SK-N-MC (cell line): Measurements from ENCODE around the gene TOM1L2.

Experiments used
- DNase-seq: peaks from one replicate; pipeline ENCODE4 v3.0.0-alpha.2; 2011; ENCODE audit warnings: low read depth, low spot score
- H3K27ac ChIP-seq: fragments of 200-600 bp; sonication (generic); 2 replicates; pipeline ENCODE4 v1.5.1; 2016; ENCODE audit warnings: mixed run types
- H3K36me3 ChIP-seq: fragments of 200-600 bp; sonication (generic); 2 replicates; pipeline ENCODE4 v1.6.1; 2017; ENCODE audit warnings: antibody characterized with exemption, low read length, mixed read lengths; ENCODE audit not compliant: insufficient read depth
- H3K4me3 ChIP-seq: fragments of 200-600 bp; sonication (generic); 2 replicates; pipeline ENCODE4 v1.5.1; 2016
- H3K9ac ChIP-seq: fragments of 200-600 bp; sonication (generic); 2 replicates; pipeline ENCODE4 v1.8.0; 2017; ENCODE audit warnings: mixed run types, mixed read lengths; ENCODE audit not compliant: insufficient read length
- H3K9me3 ChIP-seq: fragments of 200-600 bp; sonication (generic); 2 replicates; pipeline ENCODE4 v1.6.1; 2017; ENCODE audit warnings: low read depth, mild to moderate bottlenecking, antibody characterized with exemption, low read length, moderate library complexity, mixed read lengths
- EZH2 ChIP-seq: fragments of 200-600 bp; sonication (generic); IDR thresholded peaks from one replicate; pipeline ENCODE4 v1.6.1; 2017; ENCODE audit warnings: antibody characterized with exemption
- FOXP2 ChIP-seq: optimal IDR thresholded peaks from 2 replicates; pipeline ENCODE3; 2011; ENCODE audit warnings: mild to moderate bottlenecking, moderate library complexity; ENCODE audit not compliant: insufficient read depth; ENCODE audit errors: extremely low read length, control extremely low read depth
- POLR2AphosphoS5 ChIP-seq: IDR thresholded peaks from 2 replicates; pipeline ENCODE4 v1.6.1; 2012; ENCODE audit warnings: mild to moderate bottlenecking, low read depth, low read length, borderline replicate concordance

TOM1L2 gene

GRCh38 chr17:17909078-17909477 lies 63.1 kb downstream of the TOM1L2 start:
- Histone ChIP-seq H3K9me3 (no peaks in the 10 kb centered on the region), H3K4me3 (no peak overlapping the region), H3K27ac (no peak overlapping the region), H3K36me3 (no peaks in the 10 kb centered on the region), H3K9ac (no peak overlapping the region)
- no peak for TF ChIP-seq POLR2AphosphoS5
- no peak for TF ChIP-seq FOXP2
- TF ChIP-seq EZH2 = no peak
- DNase-seq = no peak

- no peaks in the 10 kb centered on the region for H3K36me3 ChIP-seq
- DNase-seq = no peak
- no peak overlapping the region for H3K27ac ChIP-seq
- H3K9ac ChIP-seq = no peak overlapping the region
- no peak overlapping the region for H3K4me3 ChIP-seq
- TF ChIP-seq POLR2AphosphoS5 (no peak), EZH2 (no peak), FOXP2 (no peak)
- H3K9me3 ChIP-seq = no peaks in the 10 kb centered on the region
Measured at GRCh38 chr17:17907469-17907868, 64.7 kb downstream of the TOM1L2 start.

GRCh38 chr17:17906418-17907215 lies 65.6 kb downstream of the TOM1L2 start:
- H3K9me3 ChIP-seq = no peaks in the 10 kb centered on the region
- DNase-seq = no peak
- TF ChIP-seq EZH2 (no peak), FOXP2 (no peak), POLR2AphosphoS5 (no peak)
- no peak overlapping the region for H3K27ac ChIP-seq
- H3K9ac ChIP-seq = no peak overlapping the region
- H3K36me3 ChIP-seq = no peaks in the 10 kb centered on the region
- H3K4me3 ChIP-seq = no peak overlapping the region

- DNase-seq = no peak
- H3K27ac ChIP-seq = no peak overlapping the region
- TF ChIP-seq FOXP2 = no peak
- TF ChIP-seq EZH2 = no peak
- no peak for TF ChIP-seq POLR2AphosphoS5
Measured at GRCh38 chr17:17905036-17905320, 67.2 kb downstream of the TOM1L2 start.

GRCh38 chr17:17904166-17905035 lies 67.8 kb downstream of the TOM1L2 start:
- Histone ChIP-seq H3K4me3 (no peak overlapping the region), H3K9ac (no peak overlapping the region), H3K27ac (no peak overlapping the region), H3K36me3 (no peaks in the 10 kb centered on the region), H3K9me3 (no peaks in the 10 kb centered on the region)
- DNase-seq = no peak
- TF ChIP-seq FOXP2 = no peak
- no peak for TF ChIP-seq POLR2AphosphoS5
- no peak for TF ChIP-seq EZH2

More at GRCh38 chr17:17905036-17905320, 67.2 kb downstream of the TOM1L2 start:
- no peak overlapping the region for H3K4me3 ChIP-seq
- H3K9ac ChIP-seq = no peak overlapping the region
- H3K36me3 ChIP-seq = no peaks in the 10 kb centered on the region
- no peaks in the 10 kb centered on the region for H3K9me3 ChIP-seq

- H3K9me3 ChIP-seq = no peaks in the 10 kb centered on the region
- H3K4me3 ChIP-seq = no peak overlapping the region
- no peaks in the 10 kb centered on the region for H3K36me3 ChIP-seq
- no peak for DNase-seq
- H3K27ac ChIP-seq = no peak overlapping the region
- TF ChIP-seq FOXP2 (no peak), EZH2 (no peak), POLR2AphosphoS5 (no peak)
- no peak overlapping the region for H3K9ac ChIP-seq
Measured at GRCh38 chr17:17902877-17903276, 69.3 kb downstream of the TOM1L2 start.

- Histone ChIP-seq H3K9ac (no peak overlapping the region), H3K4me3 (no peak overlapping the region), H3K36me3 (no peaks in the 10 kb centered on the region), H3K9me3 (no peaks in the 10 kb centered on the region), H3K27ac (no peak overlapping the region)
- TF ChIP-seq POLR2AphosphoS5 (no peak), EZH2 (no peak), FOXP2 (no peak)
- DNase-seq = no peak
Measured at GRCh38 chr17:17902376-17902775, 69.8 kb downstream of the TOM1L2 start.
